ENCODE data around the gene ZNF75A.
"Not testable (repeated sequence)": the region's sequence is repeated elsewhere in the genome, so short reads cannot be mapped to it uniquely, and the experiment has no call there.

Gene ZNF75A

GRCh38 chr16:3305109-3306068 is at the start of gene ZNF75A, which contains the start of gene TIGD7:
TSS of gene ZNF75A (plus strand) at chr16:3305497. CDS start at chr16:3308429, 2,932 bp downstream.
TSS of gene TIGD7 (minus strand) at chr16:3305430. CDS start at chr16:3300614, 4,816 bp downstream.
- peak; percentile 82 for DNase-seq (ENCODE audit: low spot score)

DNA sequence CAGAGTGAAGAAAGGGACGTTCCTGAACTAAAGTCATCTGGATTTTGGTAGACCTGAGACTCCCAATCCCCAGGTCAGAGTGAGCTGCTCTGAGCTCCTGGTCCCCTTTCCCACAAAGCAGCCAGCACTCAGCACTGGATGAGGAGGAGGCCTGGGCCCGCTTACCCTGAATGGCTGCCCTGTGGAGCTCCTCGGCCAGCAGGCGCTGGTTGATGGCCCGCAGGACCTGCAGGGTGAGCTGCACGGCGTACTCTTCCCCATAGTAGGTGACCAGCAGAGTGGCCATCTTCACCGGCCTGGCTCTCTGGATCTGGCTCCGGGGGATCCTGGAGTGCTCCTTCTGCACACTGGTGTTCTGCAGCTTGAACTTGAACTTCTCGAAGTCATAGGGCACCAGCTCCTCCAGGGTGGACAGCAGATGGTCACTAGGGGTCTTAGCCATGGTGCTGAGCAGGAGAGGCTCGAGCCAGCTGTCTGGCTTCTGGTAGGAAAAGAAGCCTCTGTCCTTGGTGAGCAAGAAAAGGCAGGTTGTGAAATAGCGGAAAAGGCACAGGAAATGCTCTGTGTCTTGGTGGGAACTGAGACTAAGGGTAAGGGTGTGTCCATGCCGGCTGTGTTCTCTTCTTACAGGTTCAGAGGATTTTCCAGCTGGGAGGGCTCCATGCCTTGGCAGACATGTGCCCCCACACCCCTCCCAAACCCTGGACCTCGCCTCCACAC is 49.0 kb upstream of the ZNF75A start, which contains the start of gene MEFV:
MEFV (minus strand) TSS at position 488 of the 720 bp plus-strand sequence; CDS start at position 442, 46 bp downstream.
- no peak for DNase-seq (ENCODE audit: low spot score)

DNA sequence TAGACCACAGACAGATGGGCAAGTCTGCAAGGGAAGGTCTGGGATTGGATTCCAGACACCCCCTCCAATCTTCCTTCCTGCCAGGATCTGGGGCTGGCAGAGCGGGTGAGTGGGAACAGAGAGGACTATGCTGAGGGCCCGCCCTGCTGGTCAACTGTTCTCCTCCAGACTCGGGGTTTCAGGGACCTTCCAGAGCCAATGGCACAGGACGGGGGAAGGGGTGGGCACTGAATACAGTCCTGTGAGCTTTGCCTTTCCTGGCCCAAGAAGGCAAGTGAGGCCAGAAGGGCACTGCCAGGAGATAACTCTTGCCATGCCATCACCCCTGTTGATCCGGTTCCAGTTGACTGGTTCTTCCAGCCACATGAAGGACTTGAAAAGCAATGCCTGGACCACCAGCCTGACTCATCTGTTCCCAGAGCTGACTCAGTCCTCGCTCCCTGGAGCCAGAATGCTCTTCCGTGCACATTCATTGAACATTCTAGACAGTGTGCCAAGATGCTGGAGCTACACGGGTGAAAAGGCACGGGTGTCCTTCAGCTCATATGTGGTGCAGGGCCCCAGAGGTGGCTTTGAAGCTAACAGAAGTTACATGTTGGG is 48.3 kb upstream of the ZNF75A start:
- no peak for DNase-seq (ENCODE audit: low spot score)

DNA sequence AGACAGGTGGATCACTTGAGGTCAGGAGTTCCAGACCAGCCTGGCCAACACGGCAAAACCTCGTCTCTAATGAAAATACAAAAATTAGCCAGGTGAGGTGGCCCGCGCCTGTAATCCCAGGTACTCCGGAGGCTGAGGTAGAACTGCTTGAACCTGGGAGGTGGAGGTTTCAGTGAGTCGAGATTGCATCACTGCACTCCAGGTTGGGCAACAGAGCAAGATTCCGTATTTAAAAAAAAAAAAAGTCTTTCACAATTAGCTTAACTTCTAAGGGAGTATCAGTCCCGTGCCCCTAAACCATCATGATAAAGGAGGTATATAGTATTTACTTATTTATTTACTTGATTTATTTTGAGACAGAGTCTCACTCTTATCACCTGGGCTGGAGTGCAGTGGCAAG is 45.5 kb upstream of the ZNF75A start:
- no peak for DNase-seq (ENCODE audit: low spot score)

DNA sequence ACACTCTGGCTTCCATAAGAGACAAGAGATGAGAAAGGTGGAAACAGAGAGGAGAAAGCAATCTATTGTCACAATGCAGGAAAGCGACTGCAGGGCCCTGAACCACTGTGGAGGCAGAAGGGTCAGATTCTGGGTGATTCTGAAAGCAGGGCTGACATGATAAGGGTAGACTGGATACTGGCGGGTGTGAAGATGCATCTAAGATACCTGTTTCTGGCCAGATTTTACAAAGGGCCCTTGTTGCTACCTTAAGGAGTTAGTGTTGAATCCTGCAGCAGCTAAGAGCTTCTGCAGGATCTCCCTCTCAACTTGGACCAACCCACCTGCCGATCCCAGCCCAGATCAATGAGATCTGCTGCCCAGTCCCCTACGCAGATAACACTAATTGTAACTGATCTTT is 42.8 kb upstream of the ZNF75A start:
- DNase-seq (ENCODE audit: low spot score): no peak

- peak; percentile 98 for DNase-seq (ENCODE audit: low spot score)
These were observed 40.9 kb upstream of the ZNF75A start for GRCh38 chr16:3264137-3265036.

- no peak for DNase-seq (ENCODE audit: low spot score)
These were observed 38.3 kb upstream of the ZNF75A start for GRCh38 chr16:3266873-3267537.

DNA sequence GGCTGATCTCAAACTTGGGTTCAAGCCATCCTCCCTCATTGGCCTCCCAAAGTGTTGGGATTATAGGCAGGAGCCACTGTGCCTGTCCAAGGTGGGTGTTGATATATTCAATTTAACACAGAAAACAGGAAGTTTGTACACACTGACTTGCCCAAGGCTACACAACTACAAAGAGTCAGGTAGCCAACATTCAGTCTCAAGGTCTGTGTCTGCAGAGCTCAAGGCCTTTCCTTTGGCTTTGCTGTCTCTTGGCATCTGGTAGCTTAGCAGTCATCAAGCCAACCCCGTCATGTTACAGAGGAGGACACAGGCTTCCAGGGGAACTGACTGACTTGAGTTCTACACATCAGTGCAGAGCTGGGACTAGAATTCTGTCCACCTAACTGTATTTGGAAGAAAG is 37.0 kb upstream of the ZNF75A start:
- DNase-seq (ENCODE audit: low spot score): no peak

- DNase-seq (ENCODE audit: low spot score): not testable (repeated sequence)
These were observed 34.6 kb upstream of the ZNF75A start for GRCh38 chr16:3270718-3271117.

- not testable (repeated sequence) for DNase-seq (ENCODE audit: low spot score)
These were observed 34.0 kb upstream of the ZNF75A start for GRCh38 chr16:3271281-3271680.

DNA sequence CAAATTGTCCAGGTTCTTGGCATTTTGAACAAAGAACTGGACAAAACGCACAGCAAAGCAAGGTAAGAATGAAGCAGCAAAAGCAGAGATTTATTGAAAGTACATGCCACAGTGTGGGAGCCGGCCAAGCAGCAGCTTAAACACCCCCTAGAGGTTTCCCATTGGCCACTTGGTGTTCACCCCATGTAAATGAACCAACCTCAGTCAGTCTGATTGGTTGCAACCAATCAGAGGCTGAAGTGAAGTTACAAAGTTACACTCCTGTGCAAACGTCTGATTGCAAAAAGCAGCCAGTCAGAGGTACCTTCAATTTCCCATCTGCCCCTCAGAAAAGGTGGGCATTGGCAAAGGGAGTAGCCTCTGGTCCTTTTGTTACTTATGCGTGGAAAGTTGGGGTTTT is 30.8 kb upstream of the ZNF75A start:
- DNase-seq (ENCODE audit: low spot score): no peak

DNA sequence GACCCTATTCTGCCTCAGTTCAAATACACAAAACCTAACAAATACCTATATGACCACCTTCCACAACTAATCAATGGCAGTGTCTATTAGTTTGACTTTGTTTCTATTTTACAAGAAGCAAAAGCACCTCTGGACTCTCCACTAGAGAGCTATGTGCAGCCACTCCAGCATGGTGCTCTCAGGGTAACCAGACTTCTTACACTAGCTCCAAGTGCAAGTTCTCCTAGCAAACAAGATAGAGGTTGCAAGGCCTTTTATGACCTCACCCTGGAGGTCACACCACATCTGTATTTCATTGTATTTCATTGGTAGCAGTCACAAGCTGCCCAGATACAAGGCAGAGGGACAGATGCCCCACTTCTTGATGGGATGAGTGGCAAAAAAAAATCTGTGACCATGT is 30.4 kb upstream of the ZNF75A start:
- no peak for DNase-seq (ENCODE audit: low spot score)

- no peak for DNase-seq (ENCODE audit: low spot score)
These were observed 28.6 kb upstream of the ZNF75A start for GRCh38 chr16:3276679-3277078.

GRCh38 chr16:3281222-3281820 is 24.0 kb upstream of the ZNF75A start:
- no peak for DNase-seq (ENCODE audit: low spot score)

DNA sequence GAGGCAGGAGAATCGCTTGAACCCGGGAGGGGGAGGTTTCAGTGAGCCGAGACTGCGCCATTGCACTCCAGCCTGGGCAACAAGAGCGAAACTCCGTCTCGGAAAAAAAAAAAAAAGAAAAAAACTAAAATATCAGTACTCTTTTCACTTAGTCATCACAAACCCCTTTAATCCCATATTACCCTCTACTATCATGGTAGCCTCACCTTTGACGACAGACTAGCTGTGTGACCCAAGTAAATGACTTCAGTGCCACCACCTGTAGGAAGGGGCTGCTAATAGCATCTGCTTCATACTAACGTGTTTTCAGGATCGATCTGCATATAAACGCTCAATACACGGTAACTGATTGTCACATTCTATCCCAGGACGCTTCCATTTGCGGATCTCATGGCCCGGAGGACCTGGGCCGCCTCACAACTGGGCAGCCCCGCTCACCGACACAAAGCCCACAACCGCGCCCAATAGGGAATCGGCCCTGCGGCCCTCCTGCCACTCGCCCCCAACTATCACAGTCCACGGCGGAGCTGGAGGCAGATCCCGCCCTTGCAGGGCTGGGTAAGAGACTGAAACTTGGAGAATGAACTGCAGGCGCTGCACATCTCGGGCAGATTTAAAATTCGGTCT is 23.1 kb upstream of the ZNF75A start:
- no peak for DNase-seq (ENCODE audit: low spot score)

DNA sequence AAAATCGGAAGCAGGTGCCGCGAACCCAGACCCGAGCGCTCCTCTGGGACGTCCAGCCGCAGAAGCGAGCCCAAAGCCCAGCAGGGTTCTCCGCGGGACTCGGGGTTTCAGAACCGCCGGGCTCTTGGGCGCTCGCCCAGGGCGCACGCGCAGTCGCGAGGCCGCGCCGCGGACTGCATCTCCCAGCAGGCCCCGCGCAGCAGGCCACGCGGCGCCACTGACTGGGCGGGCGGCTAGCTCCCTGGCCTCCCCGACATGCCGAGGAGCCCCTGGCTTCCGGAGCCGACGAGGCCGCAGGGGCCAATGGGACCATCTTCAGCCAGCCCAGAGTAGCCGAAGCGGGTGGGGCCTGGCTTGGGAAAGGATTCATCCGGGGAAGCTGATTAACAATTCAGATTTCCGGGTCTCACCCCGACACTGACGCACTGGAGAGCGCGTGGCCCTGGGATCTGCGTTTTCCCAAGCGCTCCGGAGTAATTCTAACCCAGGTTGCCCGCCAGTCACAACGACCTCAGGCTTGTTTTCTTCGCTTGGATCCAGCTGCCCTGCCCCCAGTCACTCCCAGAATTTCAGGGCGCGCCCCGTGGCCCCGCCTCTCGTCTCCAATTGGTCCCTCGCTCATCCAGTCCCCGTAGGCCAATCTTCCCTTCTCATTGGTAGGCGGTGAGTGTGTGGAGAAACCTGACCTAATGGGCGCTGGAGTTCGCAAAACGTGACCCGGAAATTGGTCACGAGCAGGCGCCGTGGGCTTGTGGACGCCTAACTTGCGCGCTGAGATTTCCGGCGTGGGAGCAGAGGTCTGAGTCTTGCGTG is 22.4 kb upstream of the ZNF75A start, which contains the start of gene ZNF263:
ZNF263 (plus strand) TSS at position 762 of the 813 bp plus-strand sequence. CDS start 328 bp downstream, outside the sequence.
- DNase-seq (ENCODE audit: low spot score): peak; percentile 97

- DNase-seq (ENCODE audit: low spot score): no peak
These were observed 21.5 kb upstream of the ZNF75A start for GRCh38 chr16:3283543-3284447.

DNA sequence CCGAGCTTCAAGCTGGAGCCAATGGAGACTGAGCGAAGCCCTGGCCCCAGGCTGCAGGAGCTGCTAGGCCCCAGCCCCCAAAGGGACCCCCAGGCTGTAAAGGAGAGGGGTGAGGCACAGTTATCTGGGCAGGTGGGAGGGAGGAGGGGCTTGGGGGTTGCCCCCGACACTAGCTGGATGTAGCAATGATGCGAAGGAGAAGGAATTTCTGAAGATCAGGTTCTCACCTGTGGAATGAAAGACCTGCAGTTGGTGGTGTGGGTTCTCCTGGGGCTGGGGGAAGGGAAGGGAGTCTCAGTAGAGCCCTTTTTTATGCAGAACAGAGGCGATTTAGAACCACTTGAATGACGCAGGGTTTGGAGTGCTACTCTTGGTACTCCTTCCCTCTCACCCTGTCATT is 20.2 kb upstream of the ZNF75A start:
- DNase-seq (ENCODE audit: low spot score): no peak

Data from activated CD4-positive, alpha-beta T cell treated with anti-CD3 and anti-CD28 coated beads, Interleukin-2, Interleukin-4, amounts not matched to agents 100 ng/mL and 50 ng/mL, durations not matched to agents 16 hours and 8 hours (primary cell).